HK-2 (cell line): Measurements from ENCODE around the gene LRBA.
"Not testable (repeated sequence)": the region's sequence is repeated elsewhere in the genome, so short reads cannot be mapped to it uniquely, and the experiment has no call there.

Experiments
- DNase-seq: peaks from one replicate; pipeline ENCODE4 v3.0.0-alpha.2; 2018; ENCODE audit not compliant: unreplicated experiment

LRBA gene

DNA sequence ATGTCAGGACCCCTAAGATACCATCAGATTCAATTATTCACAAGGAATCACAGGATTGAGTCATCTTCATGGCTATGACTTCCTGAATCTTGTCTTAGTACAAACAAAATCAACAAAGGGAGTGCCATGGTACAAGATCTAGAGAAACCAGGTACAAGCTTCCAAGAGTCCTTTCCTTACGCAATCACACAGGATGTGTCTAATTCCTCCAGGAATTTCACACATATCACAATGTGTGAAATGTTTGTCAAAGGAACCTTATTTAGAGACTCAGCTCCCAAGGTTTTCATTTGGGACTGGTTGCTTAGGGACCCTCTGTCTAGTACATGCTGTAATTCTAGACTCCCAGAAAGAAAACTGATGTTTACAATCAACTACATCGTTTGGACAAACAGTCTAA is 350.1 kb downstream of the LRBA start:
- DNase-seq: no peak

DNA sequence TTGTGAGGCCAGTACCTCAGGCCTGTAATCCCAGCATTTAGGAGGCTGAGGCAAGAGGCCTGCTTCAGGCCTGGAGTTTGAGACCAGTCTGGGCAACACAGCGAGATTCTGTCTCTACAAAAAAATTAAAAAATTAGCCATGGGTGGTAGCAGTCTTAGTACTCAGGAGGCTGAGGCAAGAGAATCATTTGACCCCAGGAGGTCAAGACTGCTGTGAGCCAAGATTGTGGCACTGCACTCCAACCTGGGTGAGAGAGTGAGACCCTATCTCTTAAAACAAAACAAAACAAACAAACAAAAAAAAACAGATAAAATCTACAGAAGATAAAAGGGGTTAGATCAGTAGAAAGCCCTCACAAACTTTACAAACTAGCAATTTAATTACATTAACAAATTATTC is 352.4 kb downstream of the LRBA start:
- DNase-seq: no peak

DNA sequence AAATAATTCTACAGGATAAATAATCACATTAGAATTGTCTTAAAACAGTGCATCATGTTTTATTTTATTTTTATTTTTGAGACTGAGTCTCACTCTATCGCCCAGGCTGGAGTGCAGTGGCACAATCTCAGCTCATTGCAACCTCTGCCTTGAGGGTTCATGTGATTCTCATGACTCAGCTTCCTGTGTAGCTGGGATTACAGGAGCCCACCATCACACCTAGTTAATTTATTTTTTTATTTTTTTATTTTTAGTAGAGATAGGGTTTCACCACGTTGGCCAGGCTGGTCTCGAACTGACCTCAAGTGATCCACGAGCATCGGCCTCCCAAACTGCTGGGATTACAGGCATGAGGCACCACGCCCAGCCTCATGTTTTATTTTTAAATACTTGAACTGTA is 353.5 kb downstream of the LRBA start:
- not testable (repeated sequence) for DNase-seq

DNA sequence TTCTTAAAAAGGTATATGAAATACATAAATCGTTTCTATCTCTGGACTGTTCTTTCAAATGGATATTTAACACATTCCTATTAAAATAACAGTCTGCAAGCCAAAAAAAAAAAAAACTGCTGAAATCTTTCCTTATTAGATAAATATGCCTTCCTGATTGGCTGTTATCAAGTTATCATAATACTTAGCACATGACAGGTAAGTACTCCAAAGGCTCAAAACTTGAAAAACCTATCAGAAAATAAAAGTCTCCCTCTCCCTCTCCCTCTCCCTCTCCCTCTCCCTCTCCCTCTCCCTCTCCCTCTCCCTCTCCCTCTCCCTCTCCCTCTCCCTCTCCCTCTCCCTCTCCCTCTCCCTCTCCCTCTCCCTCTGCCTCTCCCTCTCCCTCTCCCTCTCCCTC is 356.8 kb downstream of the LRBA start:
- not testable (repeated sequence) for DNase-seq

DNA sequence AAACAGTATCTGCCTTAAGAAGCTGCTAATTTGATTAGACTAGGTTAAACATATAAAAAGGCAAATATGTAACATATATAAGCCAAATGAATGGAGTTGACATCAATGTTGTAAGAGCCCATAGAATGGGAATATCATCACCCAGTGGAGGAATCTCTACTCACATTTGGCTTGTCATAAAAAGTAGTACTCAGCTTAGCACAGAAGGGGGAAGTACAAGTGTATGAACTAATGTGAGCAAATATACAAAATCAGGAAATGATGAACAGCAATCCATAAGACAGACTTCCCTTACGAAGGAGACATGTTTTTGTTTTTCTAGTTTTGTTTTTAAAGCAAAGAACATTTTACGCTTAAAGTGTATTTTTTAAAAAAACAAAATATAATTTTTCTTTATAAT is 358.2 kb downstream of the LRBA start:
- no peak for DNase-seq

DNA sequence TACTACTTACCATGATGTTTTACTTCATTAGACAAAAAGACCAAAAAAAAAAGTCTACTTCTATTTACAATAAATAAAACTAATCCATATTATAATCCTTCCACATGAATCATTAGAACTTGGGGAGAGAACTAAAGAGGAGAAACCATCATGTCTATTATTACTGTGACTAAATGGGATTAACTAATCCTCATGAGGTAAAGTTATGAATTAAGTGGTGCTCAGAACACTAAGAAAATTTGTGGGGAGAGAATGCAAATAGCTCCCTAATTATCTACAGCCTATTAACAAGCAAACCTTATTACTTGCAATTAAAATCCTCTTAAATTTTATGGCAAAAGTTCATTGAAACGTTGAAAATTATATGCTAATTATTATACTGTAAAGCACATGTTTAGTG is 364.3 kb downstream of the LRBA start:
- DNase-seq: no peak

DNA sequence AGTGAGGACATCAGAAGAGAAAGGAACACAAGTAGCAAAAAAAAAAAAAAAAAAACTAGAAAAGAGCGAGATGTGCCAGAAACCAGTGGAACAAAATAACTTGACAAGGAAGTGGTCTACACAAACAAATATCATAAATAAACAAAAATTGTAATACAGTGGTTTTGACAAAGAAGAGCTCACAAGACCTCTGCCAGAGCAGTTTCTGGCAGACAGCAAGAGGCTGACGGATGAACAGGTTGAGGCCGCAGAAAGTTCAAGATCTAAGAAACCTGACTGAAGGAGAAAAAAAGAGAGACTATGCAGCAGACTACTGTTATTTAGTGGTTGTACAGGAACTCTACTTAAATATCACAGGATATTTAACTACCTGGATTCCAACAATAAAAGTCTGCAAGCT is 367.0 kb downstream of the LRBA start:
- no peak for DNase-seq

DNA sequence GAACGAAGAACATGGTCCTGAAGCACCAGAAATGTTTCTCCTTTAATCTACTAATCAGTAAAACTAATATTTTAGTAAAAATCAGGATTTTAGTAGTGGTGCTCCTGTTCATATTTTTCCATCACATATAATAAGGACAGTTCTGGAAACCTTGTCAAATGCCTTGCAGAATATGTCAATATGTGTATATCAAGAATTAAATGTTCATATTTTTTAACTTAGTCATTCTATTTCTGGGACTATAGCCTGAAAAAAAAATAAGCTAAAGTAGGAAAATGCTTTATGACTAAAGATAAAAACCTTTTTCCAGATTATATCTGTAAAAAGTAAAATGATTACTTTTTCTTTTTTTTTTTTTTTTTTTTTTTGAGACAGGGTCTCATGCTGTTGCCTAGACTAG is 368.1 kb downstream of the LRBA start:
- DNase-seq: no peak

DNA sequence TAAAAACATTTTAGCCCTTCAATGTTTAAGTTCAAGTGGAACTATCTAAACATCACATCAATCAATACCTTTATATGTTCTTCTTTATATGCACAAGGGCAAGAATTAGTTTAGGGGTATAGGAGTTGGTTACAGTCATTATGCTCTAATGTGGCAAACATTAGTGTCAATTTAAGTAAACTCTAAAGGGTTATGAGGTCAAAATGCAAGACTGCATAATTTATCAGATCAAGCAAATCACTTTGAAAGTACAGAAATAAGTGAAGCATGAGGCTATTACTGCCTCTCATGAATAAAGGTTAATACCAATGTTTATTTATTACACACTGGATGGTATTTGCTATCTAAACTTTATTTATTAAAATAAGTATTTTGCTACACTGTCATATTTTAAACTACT is 373.5 kb downstream of the LRBA start:
- no peak for DNase-seq

DNA sequence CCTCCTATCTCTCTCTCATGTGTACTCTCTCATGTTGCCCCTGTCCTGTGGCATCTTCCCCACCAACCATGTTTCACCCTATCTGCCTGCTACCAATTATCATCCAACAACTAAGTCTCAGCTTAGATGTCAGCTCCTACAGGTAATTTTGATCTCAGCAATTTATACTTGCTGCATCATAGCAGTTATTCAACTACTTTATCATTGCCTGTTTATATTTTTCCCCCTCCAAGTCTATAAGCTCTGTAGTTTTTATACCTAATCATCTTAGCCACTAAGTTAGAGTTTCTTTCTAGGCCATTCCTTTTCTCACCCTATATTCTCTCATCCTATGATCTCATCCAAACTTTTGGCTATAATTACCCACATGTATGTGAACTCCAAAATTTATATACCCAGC is 382.4 kb downstream of the LRBA start:
- DNase-seq: no peak

DNA sequence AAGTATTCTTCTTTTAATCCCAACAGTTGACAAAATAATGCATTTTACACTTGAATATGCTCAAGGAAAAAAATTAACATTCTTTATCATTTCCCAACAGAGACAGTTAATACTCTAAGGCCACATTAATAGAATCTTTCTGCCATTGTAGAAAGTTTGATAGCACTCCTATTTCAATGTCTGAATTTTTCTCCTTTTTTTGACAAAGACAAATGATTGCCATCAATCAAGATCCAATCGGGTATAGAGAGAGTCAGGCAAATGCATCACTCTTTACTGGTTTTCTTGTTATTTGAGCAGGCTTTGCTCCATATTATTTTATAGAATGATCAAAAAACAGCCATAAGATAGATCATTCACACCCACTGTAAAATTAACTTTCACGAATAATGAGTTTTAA is 387.0 kb downstream of the LRBA start:
- no peak for DNase-seq

DNA sequence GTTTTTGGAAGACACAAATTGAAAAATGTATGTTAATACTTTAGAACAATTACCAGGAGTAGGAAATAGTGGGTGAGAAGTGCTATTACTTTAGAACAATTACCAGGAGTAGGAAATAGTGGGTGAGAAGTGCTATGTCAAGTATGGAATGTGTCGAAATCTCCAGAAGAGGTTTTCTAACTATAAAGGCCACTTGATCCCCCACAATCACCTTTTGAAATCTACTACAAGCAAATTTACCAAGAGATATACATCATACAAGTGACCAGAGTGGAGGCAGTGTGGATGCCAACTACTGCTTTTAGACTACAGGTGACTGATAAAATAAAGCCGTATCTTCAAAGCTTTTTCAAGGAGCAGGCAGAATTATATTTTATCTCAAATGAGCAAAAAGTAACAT is 390.1 kb downstream of the LRBA start:
- no peak for DNase-seq

DNA sequence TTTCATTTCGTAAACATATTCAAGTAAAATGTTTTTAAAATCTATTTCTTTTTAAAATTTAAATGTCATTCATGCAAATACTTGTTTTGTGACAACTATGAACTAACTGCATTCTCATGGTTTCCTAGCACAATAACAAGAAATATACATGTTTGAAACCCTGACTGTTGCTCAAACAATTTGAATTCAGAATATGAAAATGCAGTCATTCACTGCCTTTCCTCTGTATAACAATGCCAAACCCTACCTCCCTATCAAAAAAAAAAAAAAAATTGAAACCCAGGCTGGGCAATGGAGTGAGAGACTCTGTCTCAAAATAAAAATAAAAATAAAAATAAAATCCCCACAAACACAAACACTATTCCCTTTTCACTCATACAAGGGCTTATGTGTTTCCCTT is 391.0 kb downstream of the LRBA start:
- DNase-seq: no peak

DNA sequence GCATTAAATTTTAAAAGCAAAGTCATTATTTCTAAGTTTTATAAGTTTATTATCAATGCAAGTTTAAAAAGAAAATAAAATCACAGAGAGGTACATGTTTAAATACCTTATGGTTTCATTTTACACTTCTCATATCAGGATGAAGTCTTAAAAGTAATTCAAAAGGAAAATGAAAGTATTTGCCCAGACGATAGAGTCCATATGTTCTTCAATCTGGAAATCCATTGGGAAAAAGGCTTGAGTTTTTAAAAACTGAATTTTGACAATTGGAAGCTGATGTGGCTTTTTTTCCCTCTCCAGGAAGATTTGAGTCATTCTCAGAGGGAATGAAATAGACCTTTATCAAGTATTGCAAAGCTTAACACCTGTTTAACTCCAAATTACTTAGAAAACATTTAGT is 396.0 kb downstream of the LRBA start:
- DNase-seq: no peak

DNA sequence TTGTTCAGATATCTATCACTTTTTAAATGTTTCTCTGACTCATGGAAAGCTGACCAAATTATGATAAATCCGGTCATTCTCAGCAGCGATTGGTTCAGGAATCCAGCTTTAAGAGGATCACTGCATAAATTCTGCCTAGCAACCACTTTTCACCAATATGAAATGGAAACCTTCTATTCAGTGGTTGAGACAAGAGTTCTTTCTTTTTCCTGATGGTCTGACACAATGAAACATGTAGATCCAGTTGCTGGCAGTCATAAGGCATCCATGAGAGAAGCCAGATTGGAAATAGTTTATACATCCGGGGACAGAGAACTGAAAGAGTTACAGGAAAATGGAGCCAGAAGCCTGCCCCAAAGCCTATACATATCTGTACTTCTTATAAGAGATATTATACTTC is 406.0 kb downstream of the LRBA start:
- no peak for DNase-seq

DNA sequence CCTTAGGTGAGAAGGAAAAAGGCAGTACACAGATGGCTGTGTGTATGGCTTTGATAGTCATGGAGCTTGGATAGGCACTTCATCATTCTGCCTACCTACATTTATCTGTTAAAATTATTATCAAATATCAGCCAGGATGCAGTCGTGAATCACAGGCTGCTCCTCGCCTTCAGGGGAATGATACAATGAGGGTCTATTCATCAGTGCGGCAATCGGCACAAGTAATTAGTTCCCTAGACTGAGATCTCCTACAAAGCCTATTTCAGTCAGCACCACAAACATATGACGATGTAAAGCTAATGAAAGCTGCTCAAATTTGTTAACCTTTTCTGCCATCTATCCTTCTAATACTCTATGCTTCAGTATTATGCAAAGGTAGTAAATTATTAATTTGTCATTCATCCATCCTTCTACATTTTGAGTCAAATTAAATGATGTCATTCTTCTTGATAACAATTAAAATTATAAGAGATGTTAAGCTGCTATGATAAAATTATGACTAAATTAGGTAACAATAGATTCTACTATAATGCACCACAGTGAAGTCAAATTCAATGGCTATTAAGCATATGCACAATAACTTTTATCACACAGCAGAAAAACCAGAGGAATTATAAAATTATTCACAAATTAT is 414.2 kb downstream of the LRBA start:
- no peak for DNase-seq

DNA sequence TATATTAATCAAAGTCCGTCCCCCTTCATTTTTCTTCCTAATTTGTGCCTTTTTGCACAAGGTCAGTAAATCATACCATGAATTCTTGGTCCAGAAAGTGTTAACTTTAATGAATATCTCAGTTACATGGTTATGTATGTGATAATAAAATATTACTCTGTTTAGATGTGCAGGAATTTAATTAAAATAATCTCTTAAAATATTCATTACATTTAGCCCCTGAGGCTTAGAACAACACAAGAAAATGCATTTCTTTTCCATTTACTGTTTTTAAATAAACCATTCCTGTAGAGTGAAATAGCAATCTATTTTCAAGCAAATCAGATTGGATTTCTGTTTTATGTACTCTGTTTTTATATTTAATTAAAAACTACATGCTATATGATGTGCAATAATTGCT is 415.5 kb downstream of the LRBA start:
- no peak for DNase-seq

DNA sequence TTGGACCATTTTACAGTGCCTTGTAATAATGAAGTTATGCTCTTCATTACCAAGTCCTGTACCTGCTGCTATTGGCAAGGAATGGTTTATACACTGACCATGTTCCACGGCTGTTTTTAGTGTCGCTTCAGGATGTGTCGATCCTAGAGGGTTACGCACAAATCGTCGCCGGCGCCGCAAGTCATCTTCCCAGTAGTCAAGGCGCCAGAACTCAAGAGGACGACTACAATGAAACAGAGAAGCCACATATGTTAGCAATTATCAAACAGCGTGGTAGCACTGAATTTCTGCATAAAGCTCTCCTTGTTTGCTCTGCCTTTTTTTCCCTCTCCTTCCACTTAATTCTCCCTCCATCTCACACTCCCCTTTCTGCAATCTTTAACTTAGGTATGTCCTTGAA is 416.2 kb downstream of the LRBA start:
- no peak for DNase-seq

DNA sequence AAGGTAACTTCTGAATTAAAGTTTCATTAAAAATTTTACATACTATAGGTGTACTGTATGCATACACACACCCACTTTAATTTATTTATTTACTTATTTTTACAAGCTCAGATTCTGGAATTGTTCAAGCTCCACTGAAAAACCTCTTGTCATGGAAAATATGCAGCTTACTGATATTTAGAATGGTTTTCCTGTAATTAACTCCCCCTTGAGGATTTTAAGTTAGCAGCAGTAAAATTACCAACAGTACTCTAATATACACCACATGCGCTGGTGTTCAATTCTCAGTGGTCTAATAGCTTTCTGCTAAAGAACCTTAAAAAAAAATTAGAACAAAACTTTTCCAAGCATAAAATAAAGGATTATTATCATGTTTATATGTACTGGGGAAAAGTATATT is 421.1 kb downstream of the LRBA start:
- no peak for DNase-seq

DNA sequence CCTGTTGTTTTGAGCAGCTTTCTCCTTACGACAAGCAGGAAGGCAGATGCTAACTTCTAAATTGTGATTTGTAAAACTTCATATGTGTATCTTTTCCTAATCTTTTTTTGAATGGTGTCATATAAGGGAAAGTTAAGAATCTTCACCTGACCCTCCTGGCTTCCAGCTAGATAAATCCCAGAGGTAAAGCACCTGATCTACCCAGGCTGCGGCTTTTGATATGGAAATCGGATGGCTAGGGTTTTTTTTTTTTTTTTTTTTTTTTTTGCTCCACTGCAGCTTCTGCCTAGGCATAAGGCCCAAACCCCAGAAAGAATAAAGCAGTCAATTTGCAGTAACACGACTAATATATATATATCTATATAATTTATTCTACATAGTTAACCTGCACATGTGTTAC is 423.2 kb downstream of the LRBA start:
- no peak for DNase-seq

DNA sequence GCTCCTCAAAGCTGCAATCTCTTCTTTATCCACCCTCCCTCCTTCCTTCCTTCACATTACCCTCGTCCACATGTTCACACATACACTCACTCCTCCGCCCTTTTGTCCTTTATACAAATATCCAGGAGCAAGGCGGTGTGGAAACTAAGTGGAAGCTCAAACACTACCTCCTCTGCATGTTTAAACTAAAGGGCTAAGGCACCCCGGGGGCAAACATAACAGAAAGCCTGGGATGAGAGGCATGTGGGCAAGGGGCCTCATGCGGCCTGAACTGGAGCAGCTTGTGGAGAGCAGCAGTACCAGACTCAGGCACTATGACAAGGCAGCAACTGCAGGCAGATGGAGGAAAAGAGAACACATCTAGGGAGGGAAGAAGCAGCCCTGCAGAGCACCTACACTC is 423.7 kb downstream of the LRBA start:
- no peak for DNase-seq

DNA sequence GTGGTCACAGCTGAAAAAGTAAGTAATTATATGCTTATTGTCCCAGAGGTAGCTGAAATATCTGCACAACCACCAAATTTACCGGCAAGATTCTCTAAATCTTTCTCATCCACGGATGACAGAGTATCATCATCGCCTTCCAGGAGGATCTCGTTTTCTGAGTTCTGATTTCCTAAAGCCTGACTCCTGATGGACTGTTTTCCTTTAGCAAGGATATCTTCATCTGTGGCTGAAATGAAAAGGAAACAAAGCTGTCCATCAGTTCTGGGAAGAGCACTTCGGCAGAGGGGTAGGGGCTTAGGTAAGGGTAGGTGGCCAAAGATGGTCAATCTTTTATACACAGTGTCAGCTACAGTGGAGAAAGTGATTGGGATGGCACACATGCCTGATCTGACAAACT is 424.5 kb downstream of the LRBA start:
- no peak for DNase-seq

DNA sequence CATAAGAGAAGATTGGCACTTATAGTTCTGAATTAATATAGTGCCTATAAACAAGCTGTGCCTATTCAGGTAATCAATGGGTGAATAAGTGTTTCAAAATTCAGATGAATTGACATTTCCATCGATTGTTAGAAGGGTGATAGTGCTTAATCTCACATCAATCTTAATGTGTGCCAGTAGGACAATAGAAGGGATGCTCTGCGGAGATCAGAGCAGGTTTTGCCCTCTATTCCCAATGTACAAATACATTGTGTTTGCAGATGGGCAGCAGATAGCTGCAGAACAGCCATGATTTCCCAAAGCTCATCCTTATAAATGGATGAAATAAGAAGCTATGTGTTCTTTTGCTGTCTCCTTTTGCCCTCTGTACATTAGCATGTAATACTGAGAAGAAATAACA is 425.9 kb downstream of the LRBA start:
- no peak for DNase-seq

DNA sequence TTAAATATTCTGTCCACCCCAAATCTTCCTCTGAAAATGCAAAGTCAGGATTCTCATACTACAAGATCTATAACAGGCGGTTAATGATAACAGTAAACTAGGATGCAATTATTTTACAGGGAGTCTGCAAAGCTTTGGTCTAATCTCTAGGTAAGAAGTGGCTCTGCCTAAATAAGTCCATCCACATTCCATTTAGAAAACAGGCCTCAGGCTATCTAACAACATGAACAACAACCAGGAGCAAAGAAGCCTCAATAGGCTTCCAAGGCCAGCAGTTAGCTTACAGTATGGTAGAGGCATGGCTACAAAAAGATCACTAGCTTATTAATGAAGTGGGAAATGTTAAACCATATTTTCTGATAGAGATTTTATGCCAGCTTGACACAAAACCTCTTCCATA is 426.8 kb downstream of the LRBA start:
- no peak for DNase-seq
